CD4-positive, alpha-beta memory T cell (primary cell): ENCODE data around the gene NFATC4. TPM values are rescaled to one million over a fixed set of nuclear protein-coding genes. Genes with fewer than 3 reads are reported as not detected.

Experiments used
- CTCF ChIA-PET: fragments of 350-600 bp; sonication (Branson Sonifier 250); formaldehyde crosslinking; loops from one replicate; lab custom pipeline; 2021; ENCODE audit warnings: inconsistent platforms; ENCODE audit not compliant: partially characterized antibody; lab: Charles Lee
- POLR2A ChIA-PET: fragments of 350-600 bp; sonication (Branson Sonifier 250); formaldehyde crosslinking; loops from one replicate; lab custom pipeline; 2021; ENCODE audit not compliant: partially characterized antibody; lab: Charles Lee
- DNase-seq, 5 donors: peaks; one replicate each; pipeline versions ENCODE4 v3.0.0 to v3.0.0-alpha.2; 2020 to 2022; ENCODE audit warnings: mixed read lengths in 1 of 5
- H3K27ac ChIP-seq: one replicate; pipeline ENCODE4 v1.7.0; 2013; ENCODE audit warnings: low read depth, low read length
- H3K27me3 ChIP-seq: 2 replicates; pipeline ENCODE4 v1.7.0; 2013; ENCODE audit warnings: mild to moderate bottlenecking, low read length, moderate library complexity; ENCODE audit not compliant: insufficient read depth
- H3K36me3 ChIP-seq: 2 replicates; pipeline ENCODE4 v1.7.0; 2013; ENCODE audit warnings: mild to moderate bottlenecking, low read length, moderate library complexity; ENCODE audit not compliant: insufficient read depth
- H3K4me1 ChIP-seq: 2 replicates; pipeline ENCODE4 v1.7.0; 2013; ENCODE audit warnings: mild to moderate bottlenecking, low read length, moderate library complexity; ENCODE audit not compliant: insufficient read depth
- H3K4me3 ChIP-seq, 2 donors: one replicate each; pipeline ENCODE4 v1.7.0; 2013; ENCODE audit warnings: low read length in 2 of 2, mild to moderate bottlenecking in 1 of 2
- H3K9me3 ChIP-seq, 2 donors: one replicate each; pipeline ENCODE4 v1.7.0; 2013; ENCODE audit warnings: low read length in 2 of 2, control low read depth in 1 of 2; ENCODE audit not compliant: control insufficient read depth in 1 of 2
- H3K27ac Mint-ChIP-seq, 7 donors: one replicate each; pipeline ENCODE4 v1.8.0; 2020 to 2021; ENCODE audit warnings: mixed read lengths in 7 of 7, mild to moderate bottlenecking in 6 of 7, inconsistent platforms in 3 of 7, moderate library complexity in 3 of 7
- H3K27me3 Mint-ChIP-seq, 2 donors: one replicate each; pipeline ENCODE4 v1.8.0; 2020 to 2021; ENCODE audit warnings: mixed read lengths in 2 of 2
- H3K36me3 Mint-ChIP-seq, 2 donors: one replicate each; pipeline ENCODE4 v1.8.0; 2020 to 2021; ENCODE audit warnings: mixed read lengths in 2 of 2, inconsistent platforms in 1 of 2, mild to moderate bottlenecking in 1 of 2
- H3K4me1 Mint-ChIP-seq, 4 donors: one replicate each; pipeline ENCODE4 v1.8.0; 2020 to 2021; ENCODE audit warnings: mixed read lengths in 4 of 4, mild to moderate bottlenecking in 1 of 4
- H3K4me3 Mint-ChIP-seq, 8 donors: one replicate each; pipeline ENCODE4 v1.8.0; 2020 to 2021; ENCODE audit warnings: mixed read lengths in 8 of 8, mild to moderate bottlenecking in 7 of 8, moderate library complexity in 6 of 8, inconsistent platforms in 3 of 8
- H3K9me3 Mint-ChIP-seq, 8 donors: one replicate each; pipeline ENCODE4 v1.8.0; 2020 to 2021; ENCODE audit warnings: mixed read lengths in 8 of 8, mild to moderate bottlenecking in 5 of 8, inconsistent platforms in 3 of 8, moderate library complexity in 1 of 8
- intact Hi-C: fragments of 100-400 bp; cut with micrococcal nuclease; formaldehyde crosslinking; loops from one replicate; pipeline ENCODE4 v1.15.1; 2023
- polyA plus RNA-seq, 2 donors: library from polyadenylated mRNA; unstranded; fragments of 300-500 nt; fragmentation: Illumina TruSeq; gene quantifications; one replicate each; pipeline ENCODE4 v1.2.3, GENCODE V29; 2021
- total RNA-seq, 2 experiments: library from RNA; stranded (reverse); gene quantifications; one replicate each; pipeline ENCODE4 v1.2.3, GENCODE V29; 2021

NFATC4 gene
- total and polyA plus RNA-seq, 4 experiments from 2014 or later, result not detected

- no peaks in the 10 kb centered on the region for H3K4me1 Mint-ChIP-seq
- H3K27ac ChIP-seq, result no peak overlapping the region
- DNase-seq, result no peak
- H3K9me3 ChIP-seq, result no peaks in the 10 kb centered on the region
- intact Hi-C loops, result no loop called here
- peaks cover 0 to 8% of the 10 kb centered on the region in 2 donors for H3K27me3 Mint-ChIP-seq
- no peaks in the 10 kb centered on the region for H3K4me1 ChIP-seq
- H3K4me3 ChIP-seq, result no peak overlapping the region
- no peaks in the 10 kb centered on the region for H3K36me3 ChIP-seq
- H3K36me3 Mint-ChIP-seq, result no peaks in the 10 kb centered on the region
- ChIA-PET CTCF (no interaction called here), POLR2A (no interaction called here)
- H3K4me3 Mint-ChIP-seq, result no peak overlapping the region
- H3K27me3 ChIP-seq, result no peaks in the 10 kb centered on the region
- no peaks in the 10 kb centered on the region for H3K9me3 Mint-ChIP-seq
- no peak overlapping the region for H3K27ac Mint-ChIP-seq
Observed at GRCh38 chr14:24377657-24378056, 9.7 kb downstream of the NFATC4 start.

- DNase-seq, result no peak
- intact Hi-C loops, result no loop called here
- ChIA-PET CTCF (no interaction called here), POLR2A (no interaction called here)
- H3K4me1 ChIP-seq, result no peaks in the 10 kb centered on the region
- H3K27me3 ChIP-seq, result no peaks in the 10 kb centered on the region
- no peaks in the 10 kb centered on the region for H3K9me3 ChIP-seq
- H3K36me3 ChIP-seq, result no peaks in the 10 kb centered on the region
- H3K4me1 Mint-ChIP-seq, result no peaks in the 10 kb centered on the region
- H3K4me3 Mint-ChIP-seq, result no peak overlapping the region
- H3K9me3 Mint-ChIP-seq, result no peaks in the 10 kb centered on the region
- no peak overlapping the region for H3K27ac ChIP-seq
- H3K4me3 ChIP-seq, result no peak overlapping the region
- H3K27ac Mint-ChIP-seq, result no peak overlapping the region
- H3K27me3 Mint-ChIP-seq, result peaks cover 0 to 8% of the 10 kb centered on the region in 2 donors
- no peaks in the 10 kb centered on the region for H3K36me3 Mint-ChIP-seq
Observed at GRCh38 chr14:24378327-24378726, 10.3 kb downstream of the NFATC4 start.

GRCh38 chr14:24378981-24379906 lies 11.3 kb downstream of the NFATC4 start:
- no peak overlapping the region for H3K4me3 Mint-ChIP-seq
- H3K27ac Mint-ChIP-seq, result peak overlapping the region in 1 of 7 donors; percentile 52
- intact Hi-C loops, result no loop called here
- Histone ChIP-seq H3K4me1 (no peaks in the 10 kb centered on the region), H3K36me3 (no peaks in the 10 kb centered on the region), H3K4me3 (no peak overlapping the region), H3K27me3 (no peaks in the 10 kb centered on the region), H3K9me3 (no peaks in the 10 kb centered on the region), H3K27ac (no peak overlapping the region)
- no peak for DNase-seq
- POLR2A ChIA-PET, result no interaction called here
- CTCF ChIA-PET, result no interaction called here
- no peaks in the 10 kb centered on the region for H3K36me3 Mint-ChIP-seq
- no peaks in the 10 kb centered on the region for H3K4me1 Mint-ChIP-seq
- H3K9me3 Mint-ChIP-seq, result no peaks in the 10 kb centered on the region
- H3K27me3 Mint-ChIP-seq, result peaks cover 2 to 11% of the 10 kb centered on the region in 2 donors

GRCh38 chr14:24379907-24380730 lies 12.1 kb downstream of the NFATC4 start:
- Histone ChIP-seq H3K36me3 (no peaks in the 10 kb centered on the region), H3K4me3 (no peak overlapping the region), H3K27ac (no peak overlapping the region), H3K27me3 (no peaks in the 10 kb centered on the region), H3K9me3 (no peaks in the 10 kb centered on the region), H3K4me1 (no peaks in the 10 kb centered on the region)
- Mint-ChIP-seq H3K27me3 (peaks cover 2 to 8% of the 10 kb centered on the region in 2 donors), H3K4me3 (no peak overlapping the region), H3K36me3 (no peaks in the 10 kb centered on the region), H3K27ac (peak overlapping the region in 1 of 7 donors; percentile 19), H3K9me3 (no peaks in the 10 kb centered on the region), H3K4me1 (no peaks in the 10 kb centered on the region)
- DNase-seq, result no peak
- POLR2A ChIA-PET, result interaction anchor here (0.9 kb wide), 1 partner anchor 24 kb away, joined by 3 read pairs; no protein-coding TSS in a partner anchor
- intact Hi-C loops, result no loop called here
- CTCF ChIA-PET, result no interaction called here

GRCh38 chr14:24381363-24382063 lies 13.5 kb downstream of the NFATC4 start:
- H3K4me3 Mint-ChIP-seq, result peak overlapping the region in 1 of 8 donors; percentile 22
- no peaks in the 10 kb centered on the region for H3K9me3 ChIP-seq
- no peak for DNase-seq
- no peaks in the 10 kb centered on the region for H3K4me1 ChIP-seq
- no peak overlapping the region for H3K27ac Mint-ChIP-seq
- intact Hi-C loops, result no loop called here
- no peaks in the 10 kb centered on the region for H3K9me3 Mint-ChIP-seq
- no peak overlapping the region for H3K27ac ChIP-seq
- H3K36me3 Mint-ChIP-seq, result no peaks in the 10 kb centered on the region
- POLR2A ChIA-PET, result interaction anchor here (0.9 kb wide), 1 partner anchor 22 kb away, joined by 3 read pairs; no protein-coding TSS in a partner anchor
- H3K4me1 Mint-ChIP-seq, result no peaks in the 10 kb centered on the region
- H3K36me3 ChIP-seq, result no peaks in the 10 kb centered on the region
- peaks cover 5 to 6% of the 10 kb centered on the region in 2 donors for H3K27me3 Mint-ChIP-seq
- CTCF ChIA-PET, result no interaction called here
- H3K27me3 ChIP-seq, result no peaks in the 10 kb centered on the region
- no peak overlapping the region for H3K4me3 ChIP-seq

- POLR2A ChIA-PET, result no interaction called here
- H3K27ac ChIP-seq, result no peak overlapping the region
Observed at GRCh38 chr14:24382064-24382371, 14.0 kb downstream of the NFATC4 start.

More at GRCh38 chr14:24382064-24382371, 14.0 kb downstream of the NFATC4 start:
- H3K27me3 ChIP-seq, result no peaks in the 10 kb centered on the region
- no peaks in the 10 kb centered on the region for H3K4me1 ChIP-seq
- Mint-ChIP-seq H3K4me3 (no peak overlapping the region), H3K4me1 (no peaks in the 10 kb centered on the region), H3K36me3 (no peaks in the 10 kb centered on the region), H3K9me3 (no peaks in the 10 kb centered on the region), H3K27me3 (peaks cover 8 to 11% of the 10 kb centered on the region in 2 donors), H3K27ac (no peak overlapping the region)
- no peaks in the 10 kb centered on the region for H3K9me3 ChIP-seq
- no peak overlapping the region for H3K4me3 ChIP-seq
- CTCF ChIA-PET, result interaction anchor here (0.7 kb wide), 1 partner anchor 29 kb away, joined by 3 read pairs; no protein-coding TSS in a partner anchor
- H3K36me3 ChIP-seq, result no peaks in the 10 kb centered on the region
- DNase-seq, result no peak
- intact Hi-C loops, result no loop called here
